CD4-positive, alpha-beta T cell treated with Interleukin-17A for 4 hours (primary cell): ENCODE results near the gene ZFHX3.

ENCODE experiments used
- DNase-seq: peaks from one replicate; pipeline ENCODE4 v3.0.0-alpha.2; 2020; ENCODE audit warnings: mixed read lengths

ZFHX3 gene

GRCh38 chr16:72894293-72895151 is 153.4 kb downstream of the ZFHX3 start:
- DNase-seq: no peak

GRCh38 chr16:72891291-72892227 is 156.4 kb downstream of the ZFHX3 start:
- no peak for DNase-seq

GRCh38 chr16:72890587-72890986 is 157.3 kb downstream of the ZFHX3 start:
- DNase-seq: no peak

DNA sequence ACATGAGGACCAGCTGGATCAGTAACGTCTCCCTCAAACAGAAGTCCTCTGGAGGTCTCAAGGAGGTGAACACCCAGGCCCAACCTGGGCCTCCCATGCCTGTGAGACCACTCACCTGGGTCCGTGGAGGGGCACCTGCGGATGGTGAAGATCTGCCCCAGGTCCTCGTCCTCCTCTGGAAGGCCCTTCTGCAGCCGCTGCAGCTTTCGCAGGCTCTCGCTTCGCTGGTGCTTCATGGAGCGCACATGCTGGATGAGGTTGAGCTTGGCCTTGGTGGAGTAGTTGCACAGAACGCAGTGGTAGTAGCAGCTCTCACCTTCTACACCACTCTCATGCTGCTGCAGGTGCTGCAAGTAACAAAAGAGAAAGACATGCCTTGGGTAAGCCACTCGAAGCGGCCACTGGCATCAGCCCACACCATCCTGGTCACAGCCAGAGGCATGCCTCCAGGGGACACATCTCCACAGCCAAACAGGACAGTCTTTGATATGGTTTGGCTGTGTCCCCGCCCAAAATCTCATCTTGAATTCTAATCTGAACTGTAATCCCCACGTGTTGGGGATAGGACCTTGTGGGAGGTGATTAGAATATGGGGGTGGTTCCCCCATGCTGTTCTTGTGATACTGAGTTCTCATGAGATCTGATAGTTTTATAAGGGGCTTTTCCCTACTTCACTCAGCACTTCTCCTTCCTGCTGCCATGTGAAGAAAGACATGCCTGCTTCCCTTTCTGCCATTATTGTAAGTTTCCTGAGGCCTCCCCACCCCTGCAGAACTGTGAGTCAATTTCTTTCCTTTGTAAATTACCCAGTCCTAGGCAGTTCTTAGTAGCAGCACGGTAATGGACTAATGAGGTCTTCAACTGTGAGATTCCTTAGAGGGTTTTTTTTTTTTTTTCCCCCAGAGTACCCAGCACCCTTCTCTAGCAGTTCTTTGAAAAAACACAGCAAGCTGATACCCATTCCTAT is 158.0 kb downstream of the ZFHX3 start:
- DNase-seq: no peak

DNA sequence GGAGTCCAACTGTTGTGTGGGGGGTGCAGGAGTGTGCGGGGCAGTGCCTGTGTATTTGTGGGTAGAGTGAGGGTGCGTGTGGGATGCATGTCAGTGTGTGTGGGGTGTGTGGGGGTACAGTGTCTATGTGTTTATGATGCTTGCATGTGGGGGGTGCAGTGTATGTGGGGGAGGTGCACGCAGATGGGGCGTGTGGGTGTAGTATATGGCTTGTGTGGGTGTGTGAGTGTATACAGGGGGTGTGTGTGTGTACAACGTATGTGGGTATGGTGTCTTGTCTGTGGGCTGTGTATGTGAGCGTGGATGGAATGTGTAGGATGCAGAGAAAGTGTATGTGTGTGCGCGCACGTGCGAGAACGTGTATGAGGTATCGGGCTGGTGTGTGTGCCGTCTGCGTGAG is 160.4 kb downstream of the ZFHX3 start:
- DNase-seq: no peak

DNA sequence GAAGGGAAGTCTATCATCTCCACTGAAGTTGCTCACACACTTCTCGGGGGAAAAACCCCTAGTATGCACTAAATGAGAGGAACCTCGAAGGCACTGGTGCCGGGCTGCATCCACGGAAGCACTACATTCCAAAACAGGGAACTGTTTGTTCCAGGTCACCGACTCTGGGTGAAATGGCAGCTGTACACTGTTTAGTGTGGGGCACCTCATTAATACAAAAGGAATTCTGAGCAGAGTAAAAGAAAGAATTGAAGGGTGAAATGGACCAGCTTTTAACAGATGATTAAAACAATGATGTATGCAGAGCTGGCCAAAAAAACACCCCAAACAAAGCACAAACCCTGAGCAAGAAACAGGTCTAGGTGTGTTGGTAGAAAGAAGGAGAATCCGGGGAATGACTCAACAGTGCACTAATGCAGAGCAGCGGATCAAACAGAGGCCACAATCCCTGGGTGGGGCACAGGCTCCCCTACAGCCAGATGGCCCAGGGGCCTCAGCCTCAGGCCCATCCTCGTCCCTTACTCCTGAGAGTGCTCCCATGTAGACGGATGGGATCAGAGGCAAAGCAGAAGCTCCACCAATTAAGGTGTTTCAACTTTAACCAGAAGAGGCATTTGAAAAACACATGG is 161.5 kb downstream of the ZFHX3 start:
- DNase-seq: no peak

DNA sequence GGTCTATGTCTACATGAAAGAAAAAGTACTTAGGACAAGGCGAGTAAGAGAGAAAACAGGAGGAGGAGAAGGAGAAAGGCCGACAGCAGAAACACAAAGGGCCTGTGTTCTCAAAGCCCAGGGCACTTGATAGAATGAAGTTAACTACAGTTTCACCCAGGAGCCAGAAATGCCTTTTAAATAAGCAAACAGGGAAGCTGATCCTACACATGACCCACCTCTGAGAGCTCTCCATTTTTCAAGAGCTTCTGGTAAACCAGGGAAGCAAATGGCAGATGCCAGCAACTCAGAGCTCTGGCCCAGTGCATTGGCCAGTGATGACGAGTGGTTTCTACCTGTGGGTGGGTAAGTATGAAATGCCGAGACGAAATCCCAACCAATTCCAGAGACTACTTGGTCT is 163.4 kb downstream of the ZFHX3 start:
- no peak for DNase-seq

- DNase-seq: no peak
These were observed 163.9 kb downstream of the ZFHX3 start for GRCh38 chr16:72884037-72884436.

DNA sequence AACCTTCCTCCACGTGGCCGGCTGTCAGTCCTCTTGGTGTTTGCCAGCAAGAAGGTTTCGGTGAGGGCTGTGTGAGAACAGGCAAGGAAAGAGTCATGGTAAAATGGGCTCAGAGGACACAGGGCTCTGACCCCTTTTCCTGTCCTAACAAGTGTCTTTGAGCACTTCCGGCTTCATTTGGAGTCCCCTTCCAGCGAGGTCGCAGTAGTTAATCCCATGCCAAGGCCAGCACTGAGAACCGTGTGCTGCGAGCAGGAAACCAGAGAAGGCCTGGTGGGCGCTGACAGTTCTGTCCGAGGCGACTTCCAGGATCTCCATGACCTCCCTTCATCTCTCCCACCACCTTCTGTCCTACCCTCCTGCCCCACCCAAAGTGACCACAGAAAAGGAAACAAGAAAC is 168.1 kb downstream of the ZFHX3 start:
- DNase-seq: no peak

DNA sequence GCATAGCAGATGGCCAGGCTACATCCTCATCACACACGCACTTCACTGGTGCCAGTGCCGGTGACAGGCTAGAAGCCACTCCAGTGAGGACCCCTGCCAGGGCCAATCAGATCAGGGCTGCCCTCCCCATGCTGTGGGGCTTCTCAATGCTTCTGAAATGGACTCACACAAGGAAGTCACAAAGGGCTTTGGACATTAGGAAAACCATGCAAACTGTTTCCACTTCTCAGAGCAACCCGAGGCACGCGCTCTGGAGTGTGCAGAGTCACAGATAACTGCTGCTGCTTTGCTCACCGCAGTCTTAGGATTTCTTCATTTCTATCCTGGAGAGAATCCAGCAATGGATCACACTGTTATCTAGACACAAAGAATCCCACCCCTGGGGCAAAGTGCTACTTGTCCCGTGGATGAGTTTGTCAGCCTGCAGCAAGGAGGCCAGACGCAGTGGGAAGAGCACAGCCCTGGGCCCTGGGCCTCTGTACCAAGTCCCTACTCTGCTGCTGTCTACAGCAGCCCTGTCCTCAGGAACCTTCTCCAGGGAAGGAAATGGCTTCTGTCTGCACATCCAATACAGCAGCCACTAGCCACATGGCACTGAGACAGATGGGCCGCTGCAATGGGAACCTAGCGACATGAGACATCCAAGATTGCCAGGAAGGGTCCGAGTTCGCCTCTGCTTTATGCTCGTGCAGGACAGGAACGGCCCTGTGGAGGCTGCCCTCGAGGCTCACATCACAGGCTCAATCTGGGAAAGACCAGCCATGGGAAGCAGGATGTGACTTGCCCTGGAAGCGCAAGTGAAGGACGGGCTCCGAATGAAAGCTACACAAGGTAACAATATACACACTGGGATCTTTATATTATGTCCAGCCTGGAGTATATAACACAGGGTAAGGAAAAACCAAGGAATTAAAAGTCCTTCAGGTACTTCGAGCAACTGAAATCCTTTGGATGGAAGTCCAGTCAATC is 169.3 kb downstream of the ZFHX3 start:
- no peak for DNase-seq

DNA sequence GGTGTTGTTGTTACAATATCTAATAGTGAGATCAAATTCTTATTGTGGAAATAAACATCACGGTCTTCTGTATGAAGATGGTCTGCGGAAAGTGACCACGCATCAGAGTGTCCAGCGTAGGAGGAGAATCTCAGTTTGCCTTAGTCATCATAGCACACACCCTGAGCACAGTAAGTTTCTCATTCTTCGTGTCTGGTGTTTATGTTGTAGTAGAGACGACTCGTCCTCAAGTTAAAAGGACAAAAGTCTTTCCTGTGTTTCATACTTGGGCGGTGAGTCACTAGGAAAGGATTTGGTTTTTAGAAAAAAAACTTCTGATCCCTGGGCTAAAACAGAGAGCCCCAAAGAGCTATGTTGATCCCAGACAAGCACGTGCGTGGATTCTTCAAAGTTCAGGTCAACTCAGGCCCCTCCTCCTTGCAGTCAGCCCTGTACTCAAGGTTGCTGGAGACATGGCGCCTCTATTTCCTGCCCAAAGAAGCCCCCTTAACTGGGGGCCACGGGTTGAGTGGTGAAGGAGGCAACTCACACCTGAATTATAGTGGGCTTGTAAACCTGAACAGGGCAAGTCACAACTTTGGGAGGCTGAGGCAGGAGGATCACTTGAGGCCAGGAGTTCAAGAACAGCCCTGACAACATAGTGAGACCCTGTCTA is 170.4 kb downstream of the ZFHX3 start:
- DNase-seq: no peak

- DNase-seq: no peak
These were observed 171.0 kb downstream of the ZFHX3 start for GRCh38 chr16:72876981-72877373.

DNA sequence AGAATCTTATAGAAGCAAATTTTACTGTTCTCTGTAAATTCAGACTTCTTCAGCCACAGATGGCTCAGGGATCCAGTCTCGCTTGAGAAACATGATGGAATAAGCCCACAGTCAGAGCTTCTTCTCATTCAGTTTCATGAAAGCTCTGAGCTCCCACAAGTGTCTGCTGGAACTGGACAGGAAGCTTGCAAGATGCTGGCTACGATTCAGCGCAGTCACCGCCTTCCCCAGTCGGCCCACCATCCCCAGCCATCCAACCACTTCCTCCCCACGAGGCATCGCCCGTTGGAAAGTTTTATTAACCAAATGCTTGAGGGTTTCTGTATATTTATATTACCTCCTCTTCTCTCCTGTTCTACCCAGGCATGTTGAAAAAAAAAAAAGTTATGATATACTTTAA is 171.7 kb downstream of the ZFHX3 start:
- DNase-seq: peak; percentile 7

- no peak for DNase-seq
These were observed 172.5 kb downstream of the ZFHX3 start for GRCh38 chr16:72875291-72876031.

- DNase-seq: no peak
These were observed 174.1 kb downstream of the ZFHX3 start for GRCh38 chr16:72873853-72874252.

- no peak for DNase-seq
These were observed 174.9 kb downstream of the ZFHX3 start for GRCh38 chr16:72873044-72873443.

DNA sequence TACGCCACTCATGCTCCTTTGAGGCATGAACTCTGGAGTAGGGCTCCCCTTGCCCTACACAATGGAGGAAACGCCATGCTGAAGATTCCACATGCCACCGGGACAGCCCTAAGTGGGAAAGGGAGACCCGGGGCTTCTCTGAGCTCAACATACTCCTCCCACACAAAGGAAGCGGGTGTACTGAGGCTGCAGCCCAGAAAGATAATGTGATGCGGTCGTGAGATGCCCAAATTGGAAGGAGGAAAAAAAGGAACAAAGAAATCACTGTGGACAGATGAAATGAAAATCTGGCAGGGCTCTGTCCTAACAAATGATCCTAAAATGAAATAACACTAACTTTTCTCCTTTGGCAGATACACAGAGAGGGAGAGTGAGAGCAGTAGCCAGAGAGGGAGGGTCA is 182.1 kb downstream of the ZFHX3 start:
- no peak for DNase-seq

GRCh38 chr16:72865258-72865657 is 182.7 kb downstream of the ZFHX3 start:
- DNase-seq: no peak

- no peak for DNase-seq
These were observed 183.6 kb downstream of the ZFHX3 start for GRCh38 chr16:72864130-72864833.
